HCT116 (cell line): ENCODE measurements around the gene MCC. TPM values are rescaled to one million over a fixed set of nuclear protein-coding genes. Genes with fewer than 3 reads are reported as not detected.

ENCODE experiments used
- ATAC-seq: fragments of 200-7000 bp; cut with Tn5 transposase; 2 replicates; pipeline ENCODE4 v1.9.1; 2020; ENCODE audit warnings: mild to moderate bottlenecking, moderate library complexity
- BruUV-seq: library from RNA; stranded (reverse); fragments of 400-500 nt; replicated peaks from 2 replicates; lab custom pipeline; 2021; lab: Mats Ljungman, UMichigan
- CTCF ChIA-PET: fragments of 300-600 bp; sonication (Branson Sonifier 250); formaldehyde crosslinking; loops from one replicate; lab custom pipeline; 2021; ENCODE audit warnings: antibody characterized with exemption; lab: Charles Lee
- POLR2A ChIA-PET: fragments of 300-600, 350-600 bp; sonication (Branson Sonifier 250); formaldehyde crosslinking; loops from one replicate; lab custom pipeline; 2021; ENCODE audit warnings: antibody characterized with exemption; lab: Charles Lee
- RAD21 ChIA-PET, 2 experiments: fragments of 300-600 bp; sonication (Branson Sonifier 250); formaldehyde crosslinking; loops; one replicate each; lab custom pipeline; 2023; ENCODE audit warnings: low total read pairs in 2 of 2; ENCODE audit not compliant: uncharacterized antibody in 2 of 2, unreplicated experiment in 2 of 2, low non-redundant PET in 1 of 2; lab: Charles Lee
- DNase-seq: peaks from one replicate; pipeline ENCODE4 v3.0.0-alpha.2; 2010; ENCODE audit warnings: low read depth, low spot score
- H2AFZ ChIP-seq: fragments of 200-600 bp; shearing (Covaris generic), sonication (generic); 2 replicates; pipeline ENCODE4 v1.6.1; 2017; ENCODE audit warnings: low read depth, mixed run types, mixed read lengths, antibody characterized with exemption, low read length; ENCODE audit not compliant: poor library complexity, severe bottlenecking
- H3K27ac ChIP-seq: 2 replicates; pipeline ENCODE4 v1.5.1; 2012; ENCODE audit warnings: low read depth, low read length
- H3K27me3 ChIP-seq: fragments of 200-600 bp; sonication (generic); 2 replicates; pipeline ENCODE4 v1.6.1; 2016; ENCODE audit warnings: mixed run types, low read length, mixed read lengths; ENCODE audit not compliant: insufficient read depth
- H3K36me3 ChIP-seq, 2 experiments: fragments of 200-500 bp in 1 of 2; fragments of 200-600 bp in 1 of 2; sonication (Bioruptor generic) in 1 of 2; sonication (generic) in 1 of 2; 2 replicates each; pipeline versions ENCODE4 v1.5.1 to v1.6.1; 2014 to 2016; ENCODE audit warnings: low read length in 2 of 2, inconsistent platforms in 1 of 2, mixed read lengths in 1 of 2, mixed run types in 1 of 2; ENCODE audit not compliant: insufficient read depth in 2 of 2, control insufficient read depth in 1 of 2
- H3K4me1 ChIP-seq, 2 experiments: fragments of 200-600 bp in 1 of 2; sonication (generic) in 1 of 2; 2 replicates each; pipeline versions ENCODE4 v1.5.1 to v1.6.1; 2012 to 2017; ENCODE audit warnings: low read length in 2 of 2, inconsistent platforms in 1 of 2, mild to moderate bottlenecking in 1 of 2, mixed read lengths in 1 of 2, mixed run types in 1 of 2, moderate library complexity in 1 of 2; ENCODE audit not compliant: insufficient read depth in 2 of 2, control insufficient read depth in 1 of 2
- H3K4me2 ChIP-seq: fragments of 200-600 bp; sonication (generic); 2 replicates; pipeline ENCODE4 v1.6.1; 2017; ENCODE audit warnings: mixed run types, low read length, mixed read lengths
- H3K4me3 ChIP-seq, 2 experiments: fragments of 200-600 bp in 1 of 2; sonication (generic) in 1 of 2; replicated peaks in 1 of 2; 2 replicates each; pipeline ENCODE4 v1.5.1; 2011 to 2016; ENCODE audit warnings: low read length in 2 of 2, control low read depth in 1 of 2, low read depth in 1 of 2, mild to moderate bottlenecking in 1 of 2, mixed read lengths in 1 of 2, mixed run types in 1 of 2
- H3K79me2 ChIP-seq: fragments of 200-600 bp; sonication (generic); 2 replicates; pipeline ENCODE4 v1.6.1; 2017; ENCODE audit warnings: mild to moderate bottlenecking, mixed run types, low read length, moderate library complexity, mixed read lengths; ENCODE audit not compliant: insufficient read depth
- H3K9ac ChIP-seq: fragments of 200-600 bp; sonication (generic); 2 replicates; pipeline ENCODE4 v1.6.1; 2016; ENCODE audit warnings: low read length, mixed read lengths
- H3K9me2 ChIP-seq: fragments of 200-600 bp; sonication (generic), shearing (Covaris generic); 2 replicates; pipeline ENCODE4 v1.6.1; 2017; ENCODE audit warnings: mixed run types, mild to moderate bottlenecking, moderate library complexity; ENCODE audit not compliant: insufficient read depth
- H3K9me3 ChIP-seq, 2 experiments: fragments of 200-500 bp in 1 of 2; fragments of 200-600 bp in 1 of 2; sonication (Bioruptor generic) in 1 of 2; sonication (generic) in 1 of 2; 2 replicates each; pipeline ENCODE4 v1.6.1; 2014 to 2017; ENCODE audit warnings: low read length in 2 of 2, mixed read lengths in 2 of 2, inconsistent platforms in 1 of 2, low read depth in 1 of 2, mild to moderate bottlenecking in 1 of 2, mixed run types in 1 of 2, moderate library complexity in 1 of 2; ENCODE audit not compliant: control insufficient read depth in 1 of 2, insufficient read depth in 1 of 2
- H4K20me1 ChIP-seq: fragments of 200-600 bp; sonication (generic), shearing (Covaris generic); 2 replicates; pipeline ENCODE4 v1.6.1; 2017; ENCODE audit warnings: mixed run types, mild to moderate bottlenecking, moderate library complexity; ENCODE audit not compliant: insufficient read depth
- CBX3 ChIP-seq: IDR thresholded peaks from 2 replicates; pipeline ENCODE4 v1.6.1; 2012; ENCODE audit warnings: low read depth
- ELF1 ChIP-seq: IDR thresholded peaks from 2 replicates; pipeline ENCODE4 v1.6.1; 2012; ENCODE audit warnings: low read depth, borderline replicate concordance
- POLR2A ChIP-seq: IDR thresholded peaks from 2 replicates; pipeline ENCODE4 v1.7.0; 2011; ENCODE audit warnings: borderline replicate concordance; ENCODE audit not compliant: insufficient read depth, insufficient read length; ENCODE audit errors: extremely low read depth
- ZNF274 ChIP-seq: fragments of 200-500 bp; sonication (Bioruptor generic); IDR thresholded peaks from 2 replicates; pipeline ENCODE4 v1.6.1; 2014; ENCODE audit warnings: mild to moderate bottlenecking, low read depth, low read length, inconsistent platforms
- intact Hi-C: fragments of 100-400 bp; cut with micrococcal nuclease; formaldehyde crosslinking; loops from 2 replicates; pipeline ENCODE4 v1.10.0; 2022
- total RNA-seq: library from RNA; stranded (reverse); gene quantifications from one replicate; pipeline ENCODE4 v1.2.1, GENCODE V29; 2021; ENCODE audit not compliant: unreplicated experiment
- TF ChIP-seq, protein P1 (sequence below): IDR thresholded peaks from 2 replicates; pipeline ENCODE4 v1.6.1; 2011; ENCODE audit warnings: mild to moderate bottlenecking, low read length, moderate library complexity; ENCODE audit not compliant: insufficient replicate concordance; ENCODE audit errors: extremely low read depth
- TF ChIP-seq, protein P2 (sequence below): IDR thresholded peaks from 2 replicates; pipeline ENCODE4 v1.6.1; 2012
- TF ChIP-seq, protein P3 (sequence below), 3 experiments: fragments of 200-600 bp in 1 of 3; sonication (generic) in 1 of 3; IDR thresholded peaks in 2 of 3; conservative IDR thresholded peaks in 1 of 3; 2 replicates each; pipeline ENCODE4 v1.5.1; 2012 to 2017; ENCODE audit warnings: low read depth in 2 of 3, low read length in 2 of 3, antibody characterized with exemption in 1 of 3, borderline replicate concordance in 1 of 3, control low read depth in 1 of 3, mild to moderate bottlenecking in 1 of 3, mixed read lengths in 1 of 3, mixed run types in 1 of 3, moderate library complexity in 1 of 3; ENCODE audit not compliant: insufficient read depth in 1 of 3

Gene MCC
- total RNA-seq, 1 experiment from 2014 or later, result 20.1 TPM

DNA sequence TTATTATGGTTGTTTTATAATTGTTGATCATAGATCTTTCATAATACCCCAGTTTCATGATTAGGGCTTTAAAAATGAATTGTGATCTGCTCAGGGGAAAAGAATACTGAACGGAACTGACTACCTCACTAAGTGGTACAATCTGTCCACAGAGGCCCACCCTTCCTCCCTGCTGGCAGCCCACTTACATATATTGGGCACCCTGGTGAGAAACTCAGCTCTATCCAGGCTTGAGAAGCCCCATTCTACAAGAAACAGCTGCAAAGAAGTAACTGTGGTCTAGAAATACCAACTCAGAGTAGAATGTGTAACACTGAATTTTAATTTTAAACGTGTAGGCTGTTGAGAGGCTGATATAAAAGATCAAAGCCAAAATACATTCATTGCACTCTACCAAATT lies 100.4 kb downstream of the MCC start:
- H3K36me3 ChIP-seq, result no peaks in the 10 kb centered on the region
- TF ChIP-seq ELF1 (no peak), CBX3 (no peak), POLR2A (no peak), ZNF274 (no peak)
- TF ChIP-seq, protein P1, sequence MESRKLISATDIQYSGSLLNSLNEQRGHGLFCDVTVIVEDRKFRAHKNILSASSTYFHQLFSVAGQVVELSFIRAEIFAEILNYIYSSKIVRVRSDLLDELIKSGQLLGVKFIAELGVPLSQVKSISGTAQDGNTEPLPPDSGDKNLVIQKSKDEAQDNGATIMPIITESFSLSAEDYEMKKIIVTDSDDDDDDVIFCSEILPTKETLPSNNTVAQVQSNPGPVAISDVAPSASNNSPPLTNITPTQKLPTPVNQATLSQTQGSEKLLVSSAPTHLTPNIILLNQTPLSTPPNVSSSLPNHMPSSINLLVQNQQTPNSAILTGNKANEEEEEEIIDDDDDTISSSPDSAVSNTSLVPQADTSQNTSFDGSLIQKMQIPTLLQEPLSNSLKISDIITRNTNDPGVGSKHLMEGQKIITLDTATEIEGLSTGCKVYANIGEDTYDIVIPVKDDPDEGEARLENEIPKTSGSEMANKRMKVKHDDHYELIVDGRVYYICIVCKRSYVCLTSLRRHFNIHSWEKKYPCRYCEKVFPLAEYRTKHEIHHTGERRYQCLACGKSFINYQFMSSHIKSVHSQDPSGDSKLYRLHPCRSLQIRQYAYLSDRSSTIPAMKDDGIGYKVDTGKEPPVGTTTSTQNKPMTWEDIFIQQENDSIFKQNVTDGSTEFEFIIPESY, result no peak
- TF ChIP-seq, protein P2, sequence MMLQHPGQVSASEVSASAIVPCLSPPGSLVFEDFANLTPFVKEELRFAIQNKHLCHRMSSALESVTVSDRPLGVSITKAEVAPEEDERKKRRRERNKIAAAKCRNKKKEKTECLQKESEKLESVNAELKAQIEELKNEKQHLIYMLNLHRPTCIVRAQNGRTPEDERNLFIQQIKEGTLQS, result no peak
- TF ChIP-seq, protein P3, sequence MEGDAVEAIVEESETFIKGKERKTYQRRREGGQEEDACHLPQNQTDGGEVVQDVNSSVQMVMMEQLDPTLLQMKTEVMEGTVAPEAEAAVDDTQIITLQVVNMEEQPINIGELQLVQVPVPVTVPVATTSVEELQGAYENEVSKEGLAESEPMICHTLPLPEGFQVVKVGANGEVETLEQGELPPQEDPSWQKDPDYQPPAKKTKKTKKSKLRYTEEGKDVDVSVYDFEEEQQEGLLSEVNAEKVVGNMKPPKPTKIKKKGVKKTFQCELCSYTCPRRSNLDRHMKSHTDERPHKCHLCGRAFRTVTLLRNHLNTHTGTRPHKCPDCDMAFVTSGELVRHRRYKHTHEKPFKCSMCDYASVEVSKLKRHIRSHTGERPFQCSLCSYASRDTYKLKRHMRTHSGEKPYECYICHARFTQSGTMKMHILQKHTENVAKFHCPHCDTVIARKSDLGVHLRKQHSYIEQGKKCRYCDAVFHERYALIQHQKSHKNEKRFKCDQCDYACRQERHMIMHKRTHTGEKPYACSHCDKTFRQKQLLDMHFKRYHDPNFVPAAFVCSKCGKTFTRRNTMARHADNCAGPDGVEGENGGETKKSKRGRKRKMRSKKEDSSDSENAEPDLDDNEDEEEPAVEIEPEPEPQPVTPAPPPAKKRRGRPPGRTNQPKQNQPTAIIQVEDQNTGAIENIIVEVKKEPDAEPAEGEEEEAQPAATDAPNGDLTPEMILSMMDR (IDR thresholded peaks at IDR 0.05 in 2 of 3, conservative IDR thresholded peaks at IDR 0.05 in 1 of 3; ENCODE audit: borderline replicate concordance in 1 of 3, insufficient read depth in 1 of 3, low read depth in 2 of 3, low read length in 2 of 3), result no peak
- H3K27me3 ChIP-seq, result no peaks in the 10 kb centered on the region
- ChIA-PET POLR2A (no interaction called here), RAD21 (no interaction called here), CTCF (interaction anchor here (1.2 kb wide), 1 partner anchor 8 kb away, joined by 4 read pairs; no protein-coding TSS in a partner anchor)
- H3K9me2 ChIP-seq, result no peaks in the 10 kb centered on the region
- H3K27ac ChIP-seq, result no peak overlapping the region
- H2AFZ ChIP-seq, result no peak overlapping the region
- no peaks in the 10 kb centered on the region for H3K9me3 ChIP-seq
- no peaks in the 10 kb centered on the region for H4K20me1 ChIP-seq
- no TSS peak for BruUV-seq
- intact Hi-C loops, result no loop called here
- no peak overlapping the region for H3K4me2 ChIP-seq
- H3K4me3 ChIP-seq, result no peak overlapping the region
- H3K4me1 ChIP-seq, result no peaks in the 10 kb centered on the region
- no peaks in the 10 kb centered on the region for H3K79me2 ChIP-seq
- ATAC-seq (no peak), DNase-seq (no peak)
- no peak overlapping the region for H3K9ac ChIP-seq
